Muscle of back (tissue), 13 donors: ENCODE measurements around the gene OR14A16. TPM values are rescaled to one million over a fixed set of nuclear protein-coding genes. Genes with fewer than 3 reads are reported as not detected.
A peak's percentile ranks its signal among the peaks of the same experiment; 100 is the strongest.

Experiments
- DNase-seq, 3 donors: peaks; one replicate each; pipeline versions ENCODE4 v3.0.0 to v3.0.0-alpha.2; 2013
- long read RNA-seq, 9 donors: transcript quantifications; one replicate each; lab custom pipeline, GENCODE V29; 2026
- polyA plus RNA-seq, 10 donors: library from polyadenylated mRNA; unstranded; fragments of 120-200 nt; gene quantifications; one replicate each; pipeline ENCODE4 v1.2.1, GENCODE V29; 2013; ENCODE audit not compliant: insufficient read length in 10 of 10

Gene OR14A16, protein sequence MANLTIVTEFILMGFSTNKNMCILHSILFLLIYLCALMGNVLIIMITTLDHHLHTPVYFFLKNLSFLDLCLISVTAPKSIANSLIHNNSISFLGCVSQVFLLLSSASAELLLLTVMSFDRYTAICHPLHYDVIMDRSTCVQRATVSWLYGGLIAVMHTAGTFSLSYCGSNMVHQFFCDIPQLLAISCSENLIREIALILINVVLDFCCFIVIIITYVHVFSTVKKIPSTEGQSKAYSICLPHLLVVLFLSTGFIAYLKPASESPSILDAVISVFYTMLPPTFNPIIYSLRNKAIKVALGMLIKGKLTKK
- not detected for polyA plus RNA-seq
- long read RNA-seq, donor 1, result 0 reads
- long read RNA-seq, donor 2, result 0 reads
- long read RNA-seq, donor 3, result 0 reads
- long read RNA-seq, donor 4, result 0 reads
- long read RNA-seq, donor 5, result 0 reads
- long read RNA-seq, donor 6, result 0 reads
- long read RNA-seq, donor 7, result 0 reads
- long read RNA-seq, donor 8, result 0 reads
- long read RNA-seq, donor 9, result 0 reads

DNA sequence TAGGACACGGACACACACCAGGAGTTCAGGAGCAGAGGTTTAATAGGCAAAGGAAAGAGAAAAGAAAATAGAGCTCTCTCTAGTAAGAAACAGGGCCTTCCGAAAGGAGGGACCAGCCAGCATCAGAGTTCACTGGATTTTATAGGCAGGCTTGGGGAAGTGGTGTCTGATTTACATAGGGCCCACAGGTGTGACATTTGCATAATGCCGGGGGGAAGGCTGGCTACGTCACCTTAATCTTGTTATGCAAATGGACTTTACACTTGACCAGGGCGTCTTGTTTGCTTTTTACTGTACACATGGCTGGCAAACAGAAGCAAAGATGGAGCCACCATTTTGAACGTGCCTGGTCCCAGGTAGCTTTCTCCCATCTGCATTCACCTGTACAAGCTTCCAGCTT, at the start of gene OR14A16:
OR14A16 (minus strand) TSS at position 97 of the 400 bp plus-strand sequence. CDS start 8,390 bp downstream, outside the sequence.
- DNase-seq, result no peak

DNA sequence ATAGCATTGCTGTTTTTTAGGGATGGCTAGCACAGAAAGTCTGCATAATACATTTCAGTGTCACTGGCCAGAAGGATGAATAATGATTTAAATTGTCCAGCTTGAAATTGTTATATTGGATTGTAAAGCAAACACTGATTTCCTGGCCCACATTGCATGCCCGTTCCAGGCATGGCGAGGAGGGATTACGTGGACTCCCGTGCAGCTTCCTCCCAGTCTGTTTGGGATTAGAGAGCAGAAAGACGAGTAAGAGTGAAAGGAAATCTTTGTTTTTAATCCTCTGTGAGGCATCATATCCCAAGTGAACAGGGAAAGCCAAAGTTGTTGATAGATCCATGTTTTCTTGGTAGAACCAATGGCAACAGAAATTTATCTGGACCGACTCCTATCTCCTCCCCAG, 41.5 kb upstream of the OR14A16 start:
- DNase-seq, result no peak

DNA sequence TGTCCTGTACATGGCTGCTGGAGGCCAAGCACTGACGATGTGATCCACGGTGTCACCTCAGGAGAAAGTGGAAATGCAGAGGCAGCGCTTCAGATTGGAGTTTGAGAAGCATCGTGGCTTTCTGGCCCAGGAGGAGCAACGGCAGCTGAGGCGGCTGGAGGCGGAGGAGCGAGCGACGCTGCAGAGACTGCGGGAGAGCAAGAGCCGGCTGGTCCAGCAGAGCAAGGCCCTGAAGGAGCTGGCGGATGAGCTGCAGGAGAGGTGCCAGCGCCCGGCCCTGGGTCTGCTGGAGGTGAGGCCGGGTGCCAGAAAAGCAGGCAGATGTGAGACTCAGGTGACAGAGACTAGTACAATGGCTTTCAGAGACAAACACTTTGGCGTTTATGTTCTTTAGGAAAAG, 40.7 kb upstream of the OR14A16 start:
- DNase-seq, result no peak

DNA sequence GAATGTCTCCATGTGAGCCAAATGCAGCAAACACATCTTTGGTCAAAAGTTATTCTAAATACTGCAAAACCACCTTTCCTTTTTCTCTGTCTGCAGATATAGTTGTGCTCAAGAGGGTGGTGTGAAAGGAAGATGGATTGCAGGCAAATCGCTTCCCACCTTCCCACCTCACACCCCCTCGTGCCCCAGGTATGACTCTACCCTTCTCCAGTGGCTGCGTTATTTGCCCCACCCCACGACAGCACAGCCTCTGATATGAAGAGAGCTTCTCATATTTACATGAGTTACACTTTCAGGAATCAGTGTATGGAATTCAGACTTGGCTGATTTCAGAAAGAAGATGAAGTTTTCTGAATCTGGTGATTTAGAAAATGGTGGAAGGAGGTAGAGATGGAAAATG, 38.8 kb upstream of the OR14A16 start:
- no peak for DNase-seq

DNA sequence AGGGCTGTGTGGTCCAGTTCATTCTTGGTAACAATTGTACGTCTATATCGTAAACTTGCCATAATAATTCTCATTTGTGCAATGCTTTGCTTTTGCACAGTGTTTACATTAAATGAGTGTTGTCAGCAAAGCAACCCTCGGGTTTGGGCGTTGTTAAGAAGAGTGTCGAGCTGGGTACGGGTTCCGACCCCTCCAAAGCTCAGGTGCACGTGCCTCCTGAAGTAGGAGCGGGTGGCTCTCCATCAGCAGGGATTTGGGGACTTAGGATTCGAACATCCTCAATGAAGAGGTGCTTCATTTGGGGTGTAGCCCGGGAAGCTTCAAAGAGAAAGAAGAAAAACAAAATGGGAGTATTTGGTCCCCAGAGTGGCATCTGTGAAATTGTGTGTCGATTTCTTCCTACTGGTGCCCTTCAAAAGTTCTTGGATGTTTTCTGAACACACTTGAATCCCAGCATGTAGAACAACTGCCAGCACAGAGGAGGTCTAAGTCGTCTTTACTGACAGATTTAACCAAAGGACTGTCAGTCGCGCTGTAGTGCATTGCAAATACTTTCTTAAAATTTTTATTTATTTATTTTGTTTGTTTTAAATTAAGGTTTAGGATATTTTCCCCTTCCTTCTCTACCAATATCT, 34.2 kb upstream of the OR14A16 start:
- no peak for DNase-seq

DNA sequence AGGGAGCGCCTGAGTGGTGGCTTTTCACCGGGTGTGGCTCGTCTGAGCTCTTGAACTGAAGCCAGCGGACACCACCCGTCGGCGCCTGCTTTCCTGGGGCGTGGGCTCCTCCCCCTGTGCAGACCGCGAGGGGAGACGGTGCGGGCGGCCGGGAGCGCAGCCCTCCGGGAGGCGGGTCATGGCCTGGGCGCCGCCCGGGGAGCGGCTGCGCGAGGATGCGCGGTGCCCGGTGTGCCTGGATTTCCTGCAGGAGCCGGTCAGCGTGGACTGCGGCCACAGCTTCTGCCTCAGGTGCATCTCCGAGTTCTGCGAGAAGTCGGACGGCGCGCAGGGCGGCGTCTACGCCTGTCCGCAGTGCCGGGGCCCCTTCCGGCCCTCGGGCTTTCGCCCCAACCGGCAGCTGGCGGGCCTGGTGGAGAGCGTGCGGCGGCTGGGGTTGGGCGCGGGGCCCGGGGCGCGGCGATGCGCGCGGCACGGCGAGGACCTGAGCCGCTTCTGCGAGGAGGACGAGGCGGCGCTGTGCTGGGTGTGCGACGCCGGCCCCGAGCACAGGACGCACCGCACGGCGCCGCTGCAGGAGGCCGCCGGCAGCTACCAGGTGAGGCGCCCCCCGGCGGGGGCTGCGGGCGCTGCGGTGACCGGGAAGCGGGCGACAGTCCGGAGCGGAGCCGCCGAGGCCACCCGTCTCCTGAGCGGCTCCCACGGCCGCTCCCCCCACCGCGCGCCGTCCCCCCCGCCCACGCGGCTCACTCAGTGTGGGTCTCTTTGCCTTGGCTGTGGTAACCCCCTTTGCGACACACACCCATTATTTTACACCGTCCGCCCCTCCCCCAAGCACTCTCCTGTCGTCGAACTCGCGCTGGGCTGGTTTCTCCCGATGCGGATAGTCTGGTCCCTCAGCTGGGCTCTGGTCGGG, 33.4 kb upstream of the OR14A16 start, which contains the start of gene TRIM58:
TRIM58 (plus strand) TSS at position 119 of the 916 bp plus-strand sequence; CDS start at position 179, 60 bp downstream.
- DNase-seq, result peak in 2 of 3 donors; percentile 10 to 28

DNA sequence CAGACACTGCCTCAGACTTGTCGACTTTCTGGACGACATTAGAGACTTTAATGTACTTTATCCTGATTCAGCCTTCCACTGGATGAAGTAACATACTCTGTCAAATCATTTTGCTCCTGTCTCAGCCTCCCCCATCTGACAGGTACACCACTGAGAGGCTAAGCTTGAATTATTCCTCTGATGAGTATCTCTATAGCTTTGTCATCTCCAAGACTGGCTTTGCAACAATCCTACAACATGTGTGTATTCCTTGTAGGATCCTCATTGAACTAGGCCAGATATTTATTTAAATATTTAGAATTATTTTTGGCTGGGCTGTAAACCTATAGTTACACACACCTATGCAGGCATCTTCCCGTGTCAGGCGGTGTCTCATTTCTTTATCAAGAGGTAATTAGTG, 32.0 kb upstream of the OR14A16 start:
- DNase-seq, result no peak

DNA sequence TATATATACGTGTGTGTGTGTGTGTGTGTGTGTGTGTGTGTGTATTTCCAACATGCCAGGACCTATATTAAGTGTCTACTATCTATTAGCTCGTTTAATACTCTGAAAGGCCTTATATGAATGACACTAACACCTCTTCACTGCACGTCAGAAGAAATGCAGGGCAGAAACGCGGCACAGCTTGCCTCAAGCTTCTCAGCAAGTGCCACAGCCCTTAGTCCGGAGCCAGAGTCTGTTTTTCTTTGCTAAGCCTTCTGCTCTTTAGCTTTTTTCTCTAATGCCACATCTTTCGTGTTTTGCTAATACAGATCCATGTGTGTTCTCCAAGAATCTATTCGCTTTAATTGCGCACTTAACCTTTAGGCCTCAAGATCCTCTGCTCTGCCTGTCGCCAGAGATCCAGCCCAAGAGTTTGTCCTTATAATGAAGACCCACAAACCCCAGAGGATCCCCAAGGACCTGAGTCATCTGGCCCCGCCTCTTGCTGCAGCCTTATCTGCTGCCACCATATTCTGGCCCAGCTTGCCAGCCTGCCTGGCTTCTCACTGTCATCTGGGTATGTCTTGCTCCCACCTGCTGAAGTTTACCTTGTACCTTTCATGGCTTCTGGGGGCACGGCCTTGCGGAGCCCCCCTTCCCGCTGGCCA, 31.1 kb upstream of the OR14A16 start:
- peak in 1 of 3 donors; percentile 10 for DNase-seq

DNA sequence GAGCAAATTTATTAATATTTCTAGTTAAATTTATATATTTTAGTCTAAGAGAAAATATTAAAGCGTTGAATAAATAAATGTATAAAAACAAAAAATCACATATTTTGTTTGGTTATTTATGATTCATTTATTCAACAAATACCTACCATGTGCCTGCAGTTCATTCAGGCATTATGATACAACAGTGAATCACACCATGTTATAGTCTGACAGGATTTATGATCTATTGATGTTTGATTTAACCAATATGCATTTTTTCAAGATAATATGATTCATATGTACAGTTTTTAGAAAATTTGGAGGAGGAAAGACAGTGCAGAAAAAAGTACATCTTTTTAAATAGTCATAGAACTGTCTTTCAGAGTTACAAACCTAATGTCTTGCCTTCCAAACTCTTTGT, 25.7 kb upstream of the OR14A16 start:
- no peak for DNase-seq

DNA sequence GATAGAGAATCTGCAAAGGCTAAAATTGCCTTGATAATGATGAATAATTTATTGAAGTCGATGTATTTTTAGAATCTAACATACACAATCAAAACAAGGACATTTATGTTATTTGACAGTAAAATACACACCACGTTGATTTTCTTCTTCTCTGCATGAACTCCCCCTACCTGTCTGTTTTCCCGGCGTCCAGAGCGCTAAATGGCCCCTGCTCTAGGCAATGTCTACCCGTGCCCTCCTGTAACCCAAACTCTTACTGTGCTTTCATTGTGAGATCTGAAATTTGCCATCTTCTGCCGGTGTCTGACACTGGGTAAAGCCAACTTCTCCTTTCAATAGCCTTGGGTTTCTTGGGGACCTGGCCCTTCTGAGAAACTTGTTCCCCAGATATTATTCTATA, 24.4 kb upstream of the OR14A16 start:
- DNase-seq, result no peak

DNA sequence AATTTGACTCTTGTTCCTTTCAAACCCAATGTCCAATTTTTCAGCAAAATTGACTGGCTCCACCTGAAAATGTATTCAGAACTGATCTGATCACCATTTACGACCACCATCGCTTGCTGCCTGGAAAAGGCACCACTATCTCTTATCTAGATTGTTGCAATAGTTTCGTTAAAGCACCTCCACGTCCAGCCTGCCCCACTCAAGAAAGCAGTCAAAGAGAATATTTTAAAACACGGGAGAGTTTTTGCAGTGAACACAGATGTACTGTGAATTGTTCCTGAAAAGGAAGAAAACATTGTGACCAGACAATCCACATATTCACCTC, 21.7 kb upstream of the OR14A16 start:
- no peak for DNase-seq

DNA sequence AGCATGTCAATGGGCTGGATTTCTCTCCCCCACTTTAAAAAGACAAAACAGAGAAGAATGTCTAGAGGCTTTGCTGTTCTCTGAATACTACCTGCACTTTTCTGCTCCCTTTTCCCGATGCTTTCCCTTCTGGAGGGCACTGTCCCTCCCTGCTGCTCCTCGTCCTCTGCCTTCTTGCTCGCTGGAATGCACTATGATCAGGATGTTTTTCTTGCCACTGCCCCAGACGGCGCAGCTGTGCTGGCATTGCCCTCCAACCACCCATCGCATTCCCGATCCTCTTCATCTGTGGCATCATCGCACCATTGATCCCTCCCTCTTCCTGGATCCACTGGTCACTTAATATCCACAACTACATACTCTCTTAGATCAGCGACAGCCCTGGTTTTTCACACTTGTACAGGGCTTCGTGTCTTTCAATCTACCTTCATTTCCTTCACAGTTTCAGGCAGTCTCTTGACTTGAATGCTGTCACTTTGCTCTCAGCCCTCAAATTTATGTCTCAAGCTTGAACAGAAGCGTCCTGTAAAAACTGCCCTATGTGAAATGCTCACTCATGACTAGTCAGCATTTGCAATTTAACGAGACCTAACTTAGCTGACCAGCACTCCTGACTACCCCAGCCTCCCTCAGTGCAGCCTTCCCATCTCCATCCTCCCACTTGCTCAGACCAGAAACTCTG, 21.2 kb upstream of the OR14A16 start:
- no peak for DNase-seq

DNA sequence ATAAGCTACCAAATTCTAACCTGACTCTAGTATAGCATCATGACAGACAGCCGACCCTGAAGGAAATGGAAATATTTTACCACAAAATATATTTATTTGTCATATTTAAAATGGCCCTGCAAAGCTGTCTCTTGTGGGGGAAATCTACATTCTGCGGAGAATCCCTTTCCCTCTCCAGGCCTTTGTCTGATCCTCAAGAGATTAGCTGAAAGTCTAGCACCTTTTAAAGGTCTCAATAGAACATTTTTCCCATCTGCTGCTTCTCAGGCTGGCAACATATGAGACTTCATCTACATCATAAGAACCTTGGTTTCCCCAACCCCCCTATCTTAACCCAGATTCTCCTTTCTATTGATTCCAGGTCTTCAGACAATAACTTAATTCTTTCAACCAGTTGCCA, 19.5 kb upstream of the OR14A16 start:
- no peak for DNase-seq

DNA sequence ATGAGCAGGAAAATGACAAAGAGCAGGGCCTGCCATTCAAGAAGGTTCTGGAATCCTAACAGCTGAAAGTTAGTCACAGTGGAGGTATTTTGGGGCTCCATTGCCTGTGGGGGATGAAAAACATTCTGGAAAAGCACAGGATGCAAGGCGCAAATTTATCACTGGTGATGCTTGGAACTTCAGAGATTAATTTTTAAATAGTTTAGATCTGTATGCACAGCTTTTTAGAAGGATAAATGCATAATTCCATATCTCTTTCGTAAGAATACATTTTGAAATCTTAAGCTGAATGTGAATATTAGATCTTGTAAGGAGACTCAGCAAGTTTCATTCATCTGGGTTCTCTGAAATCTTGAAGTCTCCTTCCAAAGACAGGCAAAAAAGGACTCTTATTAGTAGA, 17.9 kb upstream of the OR14A16 start, which contains the start of gene OR11L1:
OR11L1 (minus strand) TSS at position 101 of the 400 bp plus-strand sequence; CDS start at position 101, 0 bp downstream.
- no peak for DNase-seq

DNA sequence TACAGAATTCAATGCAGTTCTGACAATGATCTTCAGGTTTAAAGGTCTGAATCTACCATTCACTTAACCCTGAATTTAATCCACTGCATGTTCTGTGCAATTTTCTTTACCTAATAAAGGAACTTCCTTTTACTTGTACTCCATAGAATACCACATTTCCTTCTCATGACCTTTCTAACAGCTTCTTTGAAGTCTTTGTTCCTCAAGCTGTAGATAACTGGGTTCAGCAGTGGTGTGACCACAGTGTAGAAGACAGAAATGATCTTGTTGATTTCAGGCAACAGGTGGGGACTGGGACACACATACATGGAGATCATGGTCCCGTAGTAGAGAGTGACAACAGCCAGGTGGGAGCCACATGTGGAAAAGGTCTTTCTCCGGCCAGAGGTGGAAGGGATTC, 16.9 kb upstream of the OR14A16 start:
- DNase-seq, result no peak

DNA sequence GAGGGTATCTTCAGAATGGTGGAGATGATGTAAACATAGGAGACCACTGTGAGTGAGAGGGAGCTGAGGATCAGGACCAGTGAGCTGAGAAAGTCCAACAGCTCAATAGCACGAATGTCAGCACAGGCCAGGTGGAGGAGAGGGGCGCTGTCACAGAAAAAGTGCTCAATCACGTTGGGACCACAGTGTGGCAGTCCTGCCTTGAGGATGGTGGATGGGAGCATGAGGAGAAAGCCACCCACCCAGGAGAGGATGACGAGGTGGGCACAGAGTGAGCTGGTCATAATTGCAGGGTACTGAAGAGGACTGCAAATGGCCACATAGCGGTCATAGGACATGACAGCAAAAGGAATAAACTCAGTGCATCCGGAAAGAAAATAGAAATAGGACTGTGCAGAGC, 9.7 kb upstream of the OR14A16 start:
- no peak for DNase-seq

DNA sequence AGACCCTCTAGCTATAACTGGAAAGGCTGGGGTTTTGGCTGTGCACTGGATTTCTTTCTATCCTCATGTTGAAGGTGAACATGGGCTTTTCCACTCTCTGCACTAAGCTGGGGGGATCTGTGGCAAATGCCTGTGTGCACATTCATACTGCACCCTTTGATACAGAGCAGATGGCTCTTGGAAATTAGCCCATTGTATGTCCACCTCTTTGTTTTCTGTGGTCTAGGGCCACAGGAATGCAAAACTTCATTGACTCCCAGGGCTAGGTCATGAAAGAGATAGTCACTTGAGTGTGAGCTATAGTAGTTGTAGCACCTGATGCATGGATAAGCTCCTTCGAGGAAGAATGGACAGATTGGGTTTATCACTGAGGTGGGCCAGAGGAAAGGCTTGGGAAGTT, 5.7 kb upstream of the OR14A16 start:
- no peak for DNase-seq

DNA sequence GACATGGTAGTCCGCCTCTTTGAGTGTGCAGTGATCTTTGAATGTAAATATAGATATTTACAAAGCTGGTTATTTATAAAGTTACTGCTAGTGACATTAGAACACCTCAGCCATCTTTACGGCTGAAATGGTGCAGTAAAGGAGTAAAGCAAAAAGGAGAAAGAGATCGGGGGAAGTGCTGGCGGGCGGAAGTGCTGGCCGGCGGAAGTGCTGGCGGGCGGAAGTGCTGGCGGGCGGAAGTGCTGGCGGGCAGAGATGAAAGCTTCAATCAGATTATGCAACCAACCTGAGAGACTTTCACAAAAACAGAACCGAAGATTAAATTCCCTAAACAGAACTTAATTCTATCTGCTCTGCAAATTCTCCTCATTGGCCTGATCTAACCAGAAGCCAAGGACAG, 1.4 kb upstream of the OR14A16 start:
- no peak for DNase-seq

DNA sequence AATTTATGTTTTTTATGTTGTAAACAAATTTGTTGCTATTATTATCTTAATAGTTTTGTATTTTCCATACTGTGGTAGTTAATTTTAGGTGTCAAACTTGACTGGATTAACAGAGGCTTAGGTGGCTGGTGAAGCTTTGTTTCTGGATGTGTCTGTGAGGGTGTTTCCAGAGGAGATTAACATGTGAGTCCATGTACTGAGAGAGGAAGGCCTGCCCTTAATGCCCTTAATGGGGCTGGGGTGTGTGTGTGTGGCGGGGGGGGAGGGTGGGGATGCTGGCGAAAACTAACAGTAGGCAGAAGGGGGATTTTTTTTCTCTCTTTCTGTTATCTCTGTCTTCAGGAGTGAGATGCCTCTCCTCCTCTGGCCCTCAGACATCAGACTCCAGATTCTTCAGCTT, 1.9 kb downstream of the OR14A16 start:
- no peak for DNase-seq

DNA sequence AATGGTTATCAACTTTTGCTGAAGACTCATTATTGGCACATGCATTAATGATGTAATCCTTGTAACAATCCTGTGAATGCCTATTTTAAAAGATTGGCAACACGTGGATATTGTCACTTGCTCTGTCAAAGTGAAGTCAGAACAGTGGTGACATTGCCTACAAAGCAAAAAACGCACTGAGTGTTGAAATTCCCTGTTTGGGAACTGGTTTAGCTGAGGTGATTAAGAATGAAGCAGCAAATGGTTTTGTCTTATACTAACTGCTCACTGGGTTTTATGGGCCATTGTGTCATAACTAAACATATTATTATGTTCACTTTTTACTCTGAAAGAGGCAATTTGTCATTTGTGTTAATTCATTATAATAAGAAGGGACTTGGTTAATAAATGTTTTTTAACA, 11.3 kb downstream of the OR14A16 start:
- no peak for DNase-seq

DNA sequence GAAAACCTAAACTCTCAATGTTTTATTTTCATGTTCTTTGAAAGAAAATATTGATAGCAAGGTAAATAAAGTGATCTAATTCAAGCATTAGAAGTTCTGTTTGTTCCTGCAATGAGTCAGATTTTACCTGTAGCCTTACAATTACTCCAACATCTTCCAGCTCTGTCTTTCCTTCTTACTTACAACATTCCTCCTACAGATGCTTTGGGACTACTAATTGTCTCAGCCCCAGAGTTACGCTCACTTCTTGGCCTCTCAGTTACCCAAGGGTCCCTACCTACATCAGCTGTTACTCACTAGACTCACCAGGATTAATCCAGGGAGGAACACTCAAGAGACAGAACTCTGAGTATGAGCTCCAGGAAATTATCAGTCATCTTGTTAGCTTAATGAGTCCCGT, 26.4 kb downstream of the OR14A16 start:
- no peak for DNase-seq
